ENCODE data around the gene FDX2. TPM values are rescaled to one million over a fixed set of nuclear protein-coding genes. Genes with fewer than 3 reads are reported as not detected.
A peak's percentile ranks its signal among the peaks of the same experiment; 100 is the strongest.

Gene FDX2
- polyA plus RNA-seq, 1 experiment: 40.1 TPM

DNA sequence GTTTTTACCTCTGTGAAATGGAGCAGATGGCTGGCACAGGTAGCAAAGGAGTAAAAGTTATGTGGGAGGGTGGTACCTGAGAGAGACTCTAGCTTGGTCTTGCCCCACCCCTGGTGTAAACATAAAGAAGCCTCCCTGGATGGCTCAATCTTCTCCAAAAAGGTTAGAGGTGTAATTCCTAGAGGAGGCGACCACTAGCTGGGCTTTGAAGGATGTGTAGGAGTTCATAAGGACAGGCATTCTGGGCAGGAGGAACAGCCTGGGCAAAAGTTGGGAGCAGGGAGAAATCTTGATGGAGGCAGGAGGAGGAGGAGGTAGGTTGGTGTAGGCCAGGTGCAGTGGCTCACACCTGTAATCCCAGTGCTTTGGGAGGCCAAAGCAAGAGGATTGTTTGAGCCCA, 36.9 kb downstream of the FDX2 start:
- CTCF ChIA-PET: interaction anchor here (0.7 to 3.0 kb wide), 4 partner anchors 32 to 112 kb away, joined by 3 to 13 read pairs (median 4); no protein-coding TSS in a partner anchor
- no peak overlapping the region for H3K4me3 ChIP-seq (ENCODE audit: low read depth, low read length)

GRCh38 chr19:10277795-10278589, 37.8 kb downstream of the FDX2 start:
- Histone ChIP-seq H3K36me3 (ENCODE audit: control insufficient read depth, insufficient read depth, low read length) (peaks cover 8% of the 10 kb centered on the region; the same call in 1 of the 2 replicates), H3K27me3 (ENCODE audit: control insufficient read depth, insufficient read depth, low read length) (no peaks in the 10 kb centered on the region), H3K4me3 (ENCODE audit: low read depth, low read length) (no peak overlapping the region)
- POLR2A ChIA-PET: interaction anchor here (0.5 kb wide), 1 partner anchor 56 kb away, joined by 4 read pairs; the partner anchor contains the start of gene RAVER1
- TF ChIP-seq CTCF (IDR thresholded peaks at IDR 0.05; ENCODE audit: insufficient read depth, low read depth, low read length): no peak
- CTCF ChIA-PET: interaction anchor here (0.6 to 3.0 kb wide), 6 partner anchors 8 to 113 kb away, joined by 3 to 13 read pairs (median 4); no protein-coding TSS in a partner anchor
- DNase-seq (ENCODE audit: low read depth): no peak

More for the DNA sequence above, 36.9 kb downstream of the FDX2 start:
- no peaks in the 10 kb centered on the region for H3K27me3 ChIP-seq (ENCODE audit: control insufficient read depth, insufficient read depth, low read length)
- no peak for DNase-seq (ENCODE audit: low read depth)
- H3K36me3 ChIP-seq (ENCODE audit: control insufficient read depth, insufficient read depth, low read length): peaks cover 15% of the 10 kb centered on the region
- TF ChIP-seq CTCF (IDR thresholded peaks at IDR 0.05; ENCODE audit: insufficient read depth, low read depth, low read length): no peak
- POLR2A ChIA-PET: no interaction called here

GRCh38 chr19:10274589-10274988, 41.2 kb downstream of the FDX2 start:
- POLR2A ChIA-PET: interaction anchor here (0.5 kb wide), 1 partner anchor 59 kb away, joined by 10 read pairs; no protein-coding TSS in a partner anchor
- no peak for TF ChIP-seq CTCF (IDR thresholded peaks at IDR 0.05; ENCODE audit: insufficient read depth, low read depth, low read length)
- DNase-seq (ENCODE audit: low read depth): no peak
- no peak overlapping the region for H3K4me3 ChIP-seq (ENCODE audit: low read depth, low read length)
- H3K27me3 ChIP-seq (ENCODE audit: control insufficient read depth, insufficient read depth, low read length): no peaks in the 10 kb centered on the region
- peaks cover 5% of the 10 kb centered on the region; the same call in 1 of the 2 replicates for H3K36me3 ChIP-seq (ENCODE audit: control insufficient read depth, insufficient read depth, low read length)
- CTCF ChIA-PET: interaction anchor here (1.1 to 1.4 kb wide), 3 partner anchors 15 to 116 kb away, joined by 4 to 5 read pairs (median 4); partner anchors contain the start of gene ICAM5

DNA sequence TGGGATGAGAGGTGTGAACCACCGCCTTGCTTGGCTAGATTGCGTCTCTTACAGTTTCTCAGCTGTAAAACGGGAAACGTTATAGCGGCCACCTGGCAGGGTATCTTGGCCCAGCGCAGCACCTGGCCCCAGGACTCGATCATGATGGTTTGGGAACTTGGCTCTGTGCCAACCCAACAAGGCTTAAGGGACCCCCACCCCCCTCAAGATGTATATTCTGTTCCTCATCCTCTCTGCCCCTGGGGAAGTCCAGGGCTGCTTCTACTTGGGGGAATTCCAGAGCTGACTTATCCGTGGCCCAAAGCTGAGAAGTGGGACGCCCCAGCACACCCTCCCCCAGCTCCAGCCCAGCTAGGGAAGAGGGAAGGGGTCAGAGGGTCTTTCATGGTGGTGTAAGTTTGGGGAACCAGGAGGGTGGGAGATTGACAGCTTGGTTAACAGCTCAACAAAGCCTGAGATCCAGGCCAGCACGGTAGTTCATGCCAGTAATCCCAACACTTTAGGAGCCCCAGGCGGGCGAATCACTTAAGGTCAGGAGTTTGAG, 44.2 kb downstream of the FDX2 start:
- Histone ChIP-seq H3K36me3 (ENCODE audit: control insufficient read depth, insufficient read depth, low read length) (no peaks in the 10 kb centered on the region), H3K27me3 (ENCODE audit: control insufficient read depth, insufficient read depth, low read length) (no peaks in the 10 kb centered on the region), H3K4me3 (ENCODE audit: low read depth, low read length) (peak overlapping the region; percentile 46)
- ChIA-PET CTCF (interaction anchor here (1.0 to 8.5 kb wide), 11 partner anchors 9 to 156 kb away, joined by 3 to 228 read pairs (median 21); partner anchors contain the start of genes CDC37, ICAM4, ICAM5 and MRPL4), POLR2A (interaction anchor here (0.6 kb wide), 1 partner anchor 13 kb away, joined by 5 read pairs; no protein-coding TSS in a partner anchor)
- DNase-seq (ENCODE audit: low read depth): no peak
- no peak for TF ChIP-seq CTCF (IDR thresholded peaks at IDR 0.05; ENCODE audit: insufficient read depth, low read depth, low read length)

Measured in BJ (cell line).